Stimulated activated CD4-positive, alpha-beta T cell treated with anti-CD3 and anti-CD28 coated beads, TNF-alpha, amount 100 ng/mL, for 24 hours (primary cell): ENCODE data around the gene MT1E.
A peak's percentile ranks its signal among the peaks of the same experiment; 100 is the strongest.
"Not testable (repeated sequence)": the region's sequence is repeated elsewhere in the genome, so short reads cannot be mapped to it uniquely, and the experiment has no call there.

Experiments used
- DNase-seq, 3 experiments: peaks; one replicate each; pipeline ENCODE4 v3.0.0-alpha.2; 2020; ENCODE audit warnings: low read depth in 3 of 3

MT1E gene

DNA sequence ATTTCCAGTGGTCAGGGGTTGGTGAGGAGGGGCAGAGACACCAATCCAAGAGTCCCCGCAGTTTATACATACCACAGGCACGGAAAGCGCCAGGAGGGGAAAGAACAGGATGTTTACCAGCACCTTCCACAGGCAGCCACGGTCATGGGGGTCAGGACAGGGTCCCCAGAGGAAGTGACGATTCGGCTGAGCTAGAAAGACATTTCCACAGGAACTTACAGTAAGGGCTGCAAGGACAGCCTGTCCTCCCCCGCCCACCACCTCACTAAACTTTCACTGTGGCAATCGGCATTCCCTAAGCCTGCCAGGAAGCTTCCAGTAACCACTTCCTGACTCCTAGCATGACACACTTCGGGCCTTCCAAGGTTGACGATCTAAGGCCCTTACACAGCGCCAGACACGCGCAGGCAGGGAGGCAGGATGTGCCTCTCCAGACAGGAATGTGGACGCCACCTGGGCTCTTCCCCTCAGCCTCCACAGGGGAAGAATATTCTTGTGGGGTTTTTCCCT is 18.4 kb upstream of the MT1E start:
- DNase-seq = no peak

DNA sequence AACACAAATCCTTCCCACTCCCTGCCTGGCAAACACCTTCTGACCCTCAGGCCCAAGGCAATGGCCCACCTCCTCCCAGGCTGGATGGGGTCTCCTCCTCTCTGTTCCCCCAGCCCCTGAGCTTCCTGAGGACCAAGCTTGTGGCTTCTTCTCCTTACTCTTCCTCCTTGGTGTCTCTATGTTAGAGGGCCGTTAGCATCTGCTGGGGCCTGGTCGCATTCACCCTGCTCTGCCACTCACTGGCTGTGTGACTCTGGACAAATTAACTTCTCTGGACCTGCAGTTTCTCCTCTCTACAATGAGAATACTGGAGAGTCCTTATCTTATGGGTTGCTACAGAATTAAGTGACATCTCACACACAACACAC is 17.9 kb upstream of the MT1E start:
- no peak for DNase-seq

DNA sequence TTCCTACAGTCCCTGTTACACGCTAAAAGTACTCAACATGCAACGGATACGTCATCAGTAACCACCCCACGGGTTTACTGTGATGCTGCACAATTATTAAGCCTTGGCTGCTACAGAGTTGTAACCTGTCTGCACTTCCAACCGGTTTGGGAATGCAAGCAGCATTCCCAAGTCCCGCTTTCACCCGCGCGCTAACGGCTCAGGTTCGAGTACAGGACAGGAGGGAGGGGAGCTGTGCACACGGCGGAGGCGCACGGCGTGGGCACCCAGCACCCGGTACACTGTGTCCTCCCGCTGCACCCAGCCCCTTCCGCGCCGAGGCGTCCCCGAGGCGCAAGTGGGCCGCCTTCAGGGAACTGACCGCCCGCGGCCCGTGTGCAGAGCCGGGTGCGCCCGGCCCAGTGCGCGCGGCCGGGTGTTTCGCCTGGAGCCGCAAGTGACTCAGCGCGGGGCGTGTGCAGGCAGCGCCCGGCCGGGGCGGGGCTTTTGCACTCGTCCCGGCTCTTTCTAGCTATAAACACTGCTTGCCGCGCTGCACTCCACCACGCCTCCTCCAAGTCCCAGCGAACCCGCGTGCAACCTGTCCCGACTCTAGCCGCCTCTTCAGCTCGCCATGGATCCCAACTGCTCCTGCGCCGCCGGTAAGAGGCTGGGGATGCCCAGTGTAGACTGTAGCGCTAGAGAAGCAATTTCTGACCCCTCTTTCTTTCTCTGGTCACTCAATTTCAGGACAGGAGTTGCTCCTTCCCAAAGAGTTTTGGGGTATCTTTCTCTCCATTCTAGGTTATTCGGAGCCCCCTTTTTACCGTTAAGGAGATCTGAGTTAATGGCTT is 17.3 kb upstream of the MT1E start, which contains the start of gene MT2A:
TSS of gene MT2A (plus strand) at position 542 of the 833 bp plus-strand sequence. CDS start at position 614, 72 bp downstream.
- DNase-seq = peak; percentile 82 to 91 (median 84)

DNA sequence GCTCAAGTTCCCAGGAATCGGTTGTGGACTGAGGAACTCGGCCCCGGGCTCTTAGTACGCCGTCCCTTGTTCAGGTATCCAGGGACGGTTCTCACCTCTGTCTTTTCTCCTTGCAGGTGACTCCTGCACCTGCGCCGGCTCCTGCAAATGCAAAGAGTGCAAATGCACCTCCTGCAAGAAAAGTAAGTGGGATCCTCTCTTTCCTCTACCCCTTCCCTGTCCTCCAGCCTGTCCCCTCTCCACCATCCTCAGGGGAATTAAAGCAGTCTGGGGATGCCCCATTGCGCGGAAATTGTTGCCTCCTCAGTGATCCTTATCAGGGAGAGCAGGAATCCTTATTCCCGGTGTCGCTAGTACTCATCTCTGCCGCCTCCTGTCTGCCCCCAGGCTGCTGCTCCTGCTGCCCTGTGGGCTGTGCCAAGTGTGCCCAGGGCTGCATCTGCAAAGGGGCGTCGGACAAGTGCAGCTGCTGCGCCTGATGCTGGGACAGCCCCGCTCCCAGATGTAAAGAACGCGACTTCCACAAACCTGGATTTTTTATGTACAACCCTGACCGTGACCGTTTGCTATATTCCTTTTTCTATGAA is 16.6 kb upstream of the MT1E start:
- no peak for DNase-seq

DNA sequence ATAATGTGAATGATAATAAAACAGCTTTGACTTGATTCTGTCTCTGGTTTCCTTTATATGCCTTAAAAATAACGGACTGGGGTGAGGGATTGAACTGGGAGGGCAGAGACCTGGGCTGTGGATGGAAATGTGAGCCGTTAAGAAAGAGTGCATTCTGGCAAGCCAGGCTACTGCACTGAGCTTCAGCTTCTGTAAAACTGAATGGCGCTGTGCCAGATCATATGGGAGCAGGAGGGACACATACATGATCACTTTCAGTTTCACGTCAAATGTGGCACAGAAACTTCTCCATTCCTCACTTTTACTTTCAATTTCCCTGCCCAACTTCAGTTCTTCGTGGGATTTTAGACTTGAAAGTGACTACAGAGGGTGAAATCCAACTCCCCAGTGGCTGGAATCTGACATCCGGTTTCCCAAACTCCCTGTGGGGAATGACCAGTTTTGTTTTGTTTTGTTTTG is 16.1 kb upstream of the MT1E start:
- DNase-seq = peak; percentile 53 to 70 (median 65)

DNA sequence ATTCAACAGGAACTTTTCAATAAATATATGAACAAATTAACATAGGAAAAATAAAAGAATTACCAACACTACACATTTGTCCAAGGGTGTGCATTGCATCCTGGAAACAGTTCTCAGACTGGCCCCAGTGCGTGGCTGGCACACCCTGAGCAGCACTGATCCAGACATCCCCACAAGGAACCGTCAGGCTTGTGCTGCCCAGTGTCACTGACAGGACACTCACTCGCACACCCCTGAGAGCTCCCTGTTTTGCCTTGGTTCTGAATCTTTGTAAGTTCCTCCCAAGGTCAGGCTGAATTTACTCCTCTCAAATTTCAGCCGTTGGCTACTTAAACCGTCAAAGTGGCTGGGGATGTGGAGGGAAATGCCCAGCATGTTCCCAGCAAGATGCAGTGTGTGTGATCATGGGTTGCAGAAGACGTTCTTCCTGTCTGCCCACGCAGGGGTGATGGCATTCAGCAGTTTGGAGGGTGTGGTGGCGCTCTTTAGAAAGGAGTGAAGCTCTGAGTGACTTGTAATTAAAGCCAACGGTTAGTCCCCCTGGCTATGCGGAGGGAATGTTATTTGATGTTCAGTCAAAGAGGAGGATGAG is 15.5 kb upstream of the MT1E start:
- DNase-seq = peak; percentile 64 to 79 (median 71)

DNA sequence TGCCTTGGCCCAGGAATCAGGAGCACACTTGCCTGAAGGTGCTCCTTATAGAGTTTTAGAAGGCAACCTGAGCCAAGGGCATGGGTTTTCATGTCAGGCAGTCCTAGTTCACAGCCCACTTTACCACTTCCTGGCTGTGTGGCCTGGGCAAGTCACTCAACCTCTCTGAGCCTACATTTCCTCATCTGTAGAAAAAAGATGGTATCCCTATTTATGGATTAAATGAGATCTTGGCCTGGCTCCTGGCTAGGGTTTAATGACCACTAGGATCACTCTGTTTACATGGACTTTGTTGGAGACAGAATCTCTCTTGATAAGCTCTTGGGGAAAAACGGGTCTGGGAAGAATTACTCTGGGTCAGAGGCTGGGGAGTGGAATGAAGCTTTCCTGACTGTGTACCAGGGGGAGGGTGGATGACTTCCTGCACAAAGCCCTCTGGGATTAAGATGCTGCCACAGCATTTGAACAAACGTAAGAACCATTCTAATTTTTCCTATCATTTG is 14.9 kb upstream of the MT1E start:
- DNase-seq = peak in 1 of 3 experiments; percentile 51

DNA sequence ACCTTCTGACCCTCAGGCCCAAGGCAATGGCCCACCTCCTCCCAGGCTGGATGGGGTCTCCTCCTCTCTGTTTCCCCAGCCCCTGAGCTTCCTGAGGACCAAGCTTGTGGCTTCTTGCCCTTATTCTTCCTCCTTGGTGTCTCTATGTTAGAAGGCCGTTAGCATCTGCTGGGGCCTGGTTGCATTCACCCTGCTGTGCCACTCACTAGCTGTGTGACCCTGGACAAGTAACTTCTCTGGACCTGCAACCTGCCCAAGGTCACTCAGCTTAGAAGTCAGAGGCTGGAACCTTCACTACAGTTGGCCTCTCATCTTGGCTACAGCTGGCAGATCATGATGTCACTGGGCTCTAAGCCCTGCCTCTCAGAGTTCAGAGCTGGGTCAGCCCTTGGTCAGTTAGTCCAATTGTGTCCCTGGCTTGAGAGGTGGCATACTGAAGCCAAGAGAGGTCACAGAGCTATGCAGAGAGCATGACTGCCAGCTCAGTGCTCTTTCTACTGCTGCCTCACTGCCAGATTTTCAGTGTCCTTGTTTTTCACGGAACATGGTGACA is 14.2 kb upstream of the MT1E start:
- no peak for DNase-seq

DNA sequence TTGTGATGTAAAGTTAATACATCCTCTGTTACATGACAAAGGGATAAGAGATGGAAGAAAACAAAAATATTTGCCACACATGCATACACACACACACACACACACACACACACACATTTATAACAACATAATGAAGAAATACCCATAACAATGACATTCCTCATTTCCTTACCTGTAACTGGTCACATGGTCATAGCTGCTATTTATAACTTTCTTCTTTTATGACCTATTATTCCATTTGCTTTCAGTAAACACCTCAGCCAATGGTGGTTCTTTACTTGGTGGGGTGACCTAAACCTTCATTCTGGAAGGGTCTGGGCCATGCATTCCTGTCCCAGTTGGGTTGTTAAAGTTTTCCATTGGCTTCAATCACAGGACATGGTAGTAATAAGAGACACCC is 11.9 kb upstream of the MT1E start:
- DNase-seq = no peak

DNA sequence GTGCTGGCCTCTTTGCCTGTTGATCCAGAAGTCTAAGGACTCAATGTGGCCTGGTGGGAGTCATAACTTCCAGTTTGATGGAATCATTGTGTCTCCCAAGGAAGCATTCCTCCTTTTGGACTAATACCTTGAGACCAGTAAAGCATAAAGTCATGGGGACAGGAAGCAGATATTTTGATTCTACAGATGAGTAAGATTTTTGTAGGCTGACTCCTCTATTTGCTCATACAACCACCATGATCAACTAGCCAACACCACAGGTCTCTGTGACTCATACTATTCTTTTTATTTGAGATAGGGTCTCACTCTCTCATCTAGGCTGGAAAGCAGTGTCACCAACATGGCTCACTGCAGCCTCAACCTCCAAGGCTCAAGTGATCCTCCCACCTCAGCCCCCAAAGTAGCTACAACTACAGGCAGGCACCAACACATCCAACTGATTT is 11.0 kb upstream of the MT1E start:
- DNase-seq = no peak

DNA sequence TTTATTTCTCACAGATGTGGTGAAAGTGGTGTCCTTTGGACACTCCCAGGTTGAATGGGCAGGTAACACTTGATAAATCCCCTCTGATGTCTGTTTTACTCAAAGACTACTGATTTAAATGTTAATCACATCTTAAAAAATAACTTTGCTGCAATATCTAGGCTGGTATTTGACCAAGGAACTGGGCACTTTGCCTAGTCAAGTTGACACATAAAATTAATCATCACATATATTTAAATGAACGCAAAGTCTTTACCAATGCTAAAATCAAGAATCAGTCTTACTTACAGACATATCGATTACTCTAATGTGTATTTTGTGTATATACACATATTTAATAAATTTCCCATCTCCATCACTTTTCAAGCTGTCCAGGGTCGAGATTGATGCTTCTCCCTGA is 10.2 kb upstream of the MT1E start:
- no peak for DNase-seq

DNA sequence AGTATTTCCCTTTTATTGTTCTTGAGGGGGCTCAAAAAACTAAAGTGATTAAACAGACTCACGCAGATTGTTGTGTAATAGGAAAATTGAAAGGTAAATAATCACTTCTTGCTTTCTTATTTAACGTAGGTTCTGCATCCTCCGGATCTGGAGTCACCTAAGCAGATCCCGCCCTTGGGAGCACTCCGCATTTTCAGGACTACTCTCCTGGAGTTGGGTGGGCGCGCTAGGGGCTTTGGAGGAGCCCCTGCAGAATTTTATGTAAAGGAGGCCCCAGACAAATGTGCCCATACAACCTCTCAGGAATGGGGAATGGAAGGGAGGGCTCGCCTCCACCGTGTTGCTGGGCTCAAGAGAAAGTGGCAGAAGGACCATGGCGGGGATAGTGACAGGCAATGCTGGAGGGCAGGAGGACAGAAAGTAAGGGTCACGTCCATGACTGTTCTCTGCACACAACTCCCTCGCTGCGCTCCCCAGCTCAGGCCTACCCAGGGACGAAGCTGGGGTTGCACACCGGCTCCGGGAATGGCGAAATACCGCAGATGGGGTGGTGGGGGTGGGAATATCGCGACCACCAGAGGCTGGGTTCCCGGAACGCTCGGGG is 8.9 kb upstream of the MT1E start:
- DNase-seq = no peak

DNA sequence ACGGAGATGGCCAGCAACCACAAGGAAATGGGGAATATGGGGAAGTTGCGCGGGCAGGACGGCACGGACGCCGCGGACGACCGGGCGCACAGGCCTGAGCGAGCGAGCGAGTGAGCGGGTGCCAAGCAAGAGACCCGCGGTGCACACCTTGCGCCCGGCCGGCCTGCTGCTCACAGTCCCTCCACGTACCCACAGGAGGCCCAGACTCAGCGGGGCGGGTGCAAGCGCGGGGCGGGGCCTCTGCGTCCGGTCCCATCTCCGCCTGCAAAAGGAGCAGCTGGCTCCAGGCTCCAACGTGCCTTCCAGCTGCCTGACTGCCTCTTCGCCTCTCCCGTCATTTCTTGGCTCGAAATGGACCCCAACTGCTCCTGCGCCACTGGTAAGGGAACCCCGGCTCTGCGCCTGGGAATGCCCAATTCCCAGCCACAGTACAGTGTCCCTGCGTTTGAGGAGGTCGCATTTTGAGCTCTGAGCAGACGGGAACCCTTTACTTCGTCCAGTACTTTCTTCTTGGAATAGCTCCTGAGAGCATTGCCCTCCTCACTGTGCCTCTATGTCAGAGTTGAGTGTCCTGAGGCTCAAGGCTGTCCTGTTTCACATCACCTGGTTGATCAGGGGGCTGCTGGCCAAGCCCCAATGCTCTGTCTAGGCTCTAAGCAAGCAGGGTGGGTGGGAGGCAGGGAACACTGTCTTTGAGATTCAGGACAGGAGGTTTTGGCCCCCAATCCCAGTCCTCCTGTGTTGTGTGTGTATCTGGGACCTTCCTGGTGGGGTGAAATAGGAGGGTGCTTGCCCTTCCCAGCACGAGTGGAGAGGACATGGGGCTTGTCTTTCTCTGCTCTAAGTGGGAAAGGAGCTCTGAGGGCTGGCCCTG is 8.1 kb upstream of the MT1E start:
- DNase-seq = peak in 1 of 3 experiments; percentile 71

DNA sequence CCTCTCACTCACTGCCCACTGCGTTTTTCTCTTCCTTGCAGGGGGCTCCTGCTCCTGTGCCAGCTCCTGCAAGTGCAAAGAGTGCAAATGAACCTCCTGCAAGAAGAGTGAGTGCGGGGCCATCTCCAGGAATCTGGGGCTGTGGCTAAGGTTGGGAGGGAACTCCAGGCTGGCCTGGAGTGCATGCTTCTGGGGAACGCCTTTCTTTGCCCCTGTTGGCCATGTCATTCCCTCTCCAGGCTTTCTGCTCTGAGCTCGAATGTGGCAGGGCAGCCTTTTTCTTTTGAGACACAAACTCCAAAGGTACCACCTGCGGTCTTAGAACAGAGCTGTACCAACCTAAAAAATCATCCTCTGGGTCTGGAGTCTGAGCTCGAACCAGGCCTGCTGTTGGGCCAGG is 7.4 kb upstream of the MT1E start:
- no peak for DNase-seq

DNA sequence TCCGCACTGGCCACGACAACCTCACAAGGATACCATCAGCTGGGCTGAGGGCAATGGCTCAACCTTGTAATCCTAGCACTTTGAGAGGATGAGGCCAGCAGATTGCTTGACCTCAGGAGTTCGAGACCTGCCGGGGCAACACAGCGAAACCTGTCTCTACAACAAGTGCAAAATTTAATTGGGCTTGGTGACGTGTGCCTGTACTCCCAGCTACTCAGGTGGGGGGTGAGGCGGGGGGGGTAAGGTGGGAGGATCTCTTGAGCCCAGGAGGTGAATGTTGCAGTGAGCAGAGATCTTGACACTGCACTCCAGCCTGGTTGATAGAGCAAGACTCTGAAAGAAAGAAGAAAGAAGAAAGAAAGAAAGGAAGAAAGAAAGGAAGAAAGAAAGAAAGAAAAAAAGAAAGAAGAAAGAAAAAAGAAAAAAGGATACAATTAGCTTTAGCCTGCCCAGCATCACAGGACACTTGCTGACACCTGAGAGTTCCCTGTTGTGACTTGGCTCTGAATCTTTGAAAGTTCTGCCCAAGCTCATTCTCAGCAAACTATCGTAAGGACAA is 5.2 kb upstream of the MT1E start:
- DNase-seq = no peak

DNA sequence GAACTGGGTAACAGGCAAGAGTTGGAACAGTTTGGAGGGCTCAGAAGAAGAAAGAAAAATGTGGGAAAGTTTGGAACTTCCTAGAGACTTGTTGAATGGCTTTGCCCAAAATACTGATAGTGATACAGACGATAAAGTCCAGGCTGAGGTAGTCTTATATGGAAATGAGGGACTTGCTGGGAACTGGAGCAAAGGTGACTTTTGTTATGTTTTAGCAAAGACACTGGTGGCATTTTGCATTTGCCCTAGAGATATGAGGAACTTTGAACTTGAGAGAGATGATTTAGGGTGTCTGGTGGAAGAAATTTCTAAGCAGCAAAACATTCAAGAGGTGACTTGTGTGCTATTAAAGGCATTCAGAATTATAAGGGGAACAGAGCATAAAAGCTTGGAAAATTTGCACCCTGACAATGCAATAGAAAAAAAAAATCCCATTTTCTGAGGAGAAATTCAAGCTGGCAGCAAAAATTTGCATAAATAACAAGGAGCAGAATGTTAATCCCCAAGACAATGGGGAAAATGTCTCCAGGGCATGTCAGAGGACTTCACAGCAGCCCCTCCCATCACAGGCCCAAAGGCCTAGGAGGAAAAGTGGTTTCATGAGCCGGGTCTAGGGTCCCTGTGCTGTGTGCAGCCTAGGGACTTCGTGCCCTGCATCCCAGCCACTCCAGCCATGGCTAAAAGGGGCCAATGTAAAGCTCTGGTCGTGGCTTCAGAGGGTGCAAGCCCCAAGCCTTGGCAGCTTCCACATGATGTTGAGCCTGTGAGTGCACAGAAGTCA is 3.7 kb upstream of the MT1E start:
- not testable (repeated sequence) for DNase-seq

DNA sequence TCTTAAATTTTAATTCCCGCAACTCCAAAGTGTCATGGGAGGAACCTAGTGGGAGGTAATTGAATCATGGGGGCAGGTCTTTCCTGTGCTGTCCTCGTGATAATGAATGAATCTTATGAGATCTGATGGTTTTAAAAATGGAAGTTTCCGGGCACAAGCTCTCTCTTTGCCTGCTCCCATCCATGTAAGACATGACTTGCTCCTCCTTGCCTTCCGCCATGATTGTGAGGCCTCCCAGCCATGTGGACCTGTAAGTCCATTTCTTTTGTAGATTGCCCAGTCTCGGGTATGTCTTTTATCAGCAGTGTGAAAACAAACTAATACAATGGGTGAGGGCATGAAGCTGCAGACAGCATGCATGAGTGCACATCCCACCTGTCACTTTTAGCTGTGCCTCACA is 2.4 kb upstream of the MT1E start:
- not testable (repeated sequence) for DNase-seq

DNA sequence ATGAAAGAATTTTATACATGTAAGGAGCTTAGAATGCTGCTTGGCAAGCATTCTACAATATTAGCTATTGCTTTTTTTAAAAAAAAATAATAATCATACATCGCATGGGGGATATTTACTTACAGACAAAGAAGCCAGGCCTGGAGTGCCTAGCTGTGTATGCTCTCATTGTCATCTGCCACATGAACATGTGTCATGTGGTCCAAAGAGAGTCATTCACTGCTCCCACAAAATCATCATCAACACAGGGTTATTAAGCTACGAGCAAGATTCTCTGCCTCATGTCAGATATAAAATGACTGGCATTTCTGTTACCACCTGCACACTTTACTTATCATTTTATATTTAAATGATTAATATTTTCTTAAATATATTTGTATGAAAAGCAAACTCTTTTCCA is 1.9 kb upstream of the MT1E start:
- no peak for DNase-seq

DNA sequence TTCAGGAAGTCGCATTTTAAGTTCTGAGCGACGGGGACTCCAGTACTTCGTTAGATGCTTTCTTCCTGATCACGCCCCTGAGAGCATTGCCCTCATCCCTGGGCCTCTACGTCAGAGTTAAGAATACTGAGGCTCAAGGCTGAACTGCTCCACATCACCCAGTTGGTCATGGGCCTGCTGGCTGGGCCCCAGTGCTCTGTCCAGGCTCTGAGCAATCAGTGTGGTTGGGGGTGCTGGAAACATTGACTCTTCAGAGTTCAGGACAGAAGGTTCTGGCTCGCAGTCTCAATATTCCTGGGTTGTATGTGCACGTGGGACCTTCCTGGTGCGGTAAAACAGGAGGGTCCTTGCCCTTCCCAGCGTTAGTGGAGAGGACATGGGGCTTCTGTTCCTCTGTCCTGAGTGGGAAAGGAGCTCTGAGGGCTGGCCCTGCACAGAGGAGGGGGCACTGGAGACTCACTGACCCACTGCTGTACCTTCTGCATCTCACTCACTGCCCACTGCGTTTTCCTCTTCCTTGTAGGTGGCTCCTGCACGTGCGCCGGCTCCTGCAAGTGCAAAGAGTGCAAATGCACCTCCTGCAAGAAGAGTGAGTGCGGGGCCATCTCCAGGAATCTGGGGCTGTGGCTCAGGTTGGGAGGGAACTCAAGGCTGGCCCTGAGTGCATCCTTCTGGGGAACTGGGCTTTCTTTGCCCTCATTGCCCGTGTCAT is 518 bp downstream of the MT1E start:
- DNase-seq = no peak
